ENCODE data around the gene RSPO3.
"Not testable (repeated sequence)": the region's sequence is repeated elsewhere in the genome, so short reads cannot be mapped to it uniquely, and the experiment has no call there.

Gene RSPO3

DNA sequence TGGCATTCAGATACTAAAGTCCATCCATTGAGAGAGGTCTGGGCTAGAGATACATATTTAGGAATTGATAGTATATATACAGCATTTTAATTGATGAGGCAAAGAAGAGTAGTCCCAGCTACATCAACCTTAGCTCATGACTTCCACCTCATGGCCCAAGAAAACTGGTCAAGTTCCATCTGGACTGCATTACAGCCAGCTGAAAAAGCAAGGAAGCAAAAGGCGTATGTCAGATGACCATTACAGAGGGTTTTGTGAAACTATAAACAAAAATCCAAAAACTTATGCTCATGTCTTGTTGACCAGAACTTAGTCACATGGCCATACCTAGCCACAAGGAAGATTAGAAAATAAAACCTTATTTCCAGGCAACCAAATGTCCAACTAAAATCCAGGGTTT is 101.4 kb downstream of the RSPO3 start:
- in situ Hi-C loops (cut with HindIII; ENCODE audit: low sequenced_read_pairs) = no loop called here
- no peak for DNase-seq (ENCODE audit: low read depth, low spot score)
- TF ChIP-seq, protein P1, sequence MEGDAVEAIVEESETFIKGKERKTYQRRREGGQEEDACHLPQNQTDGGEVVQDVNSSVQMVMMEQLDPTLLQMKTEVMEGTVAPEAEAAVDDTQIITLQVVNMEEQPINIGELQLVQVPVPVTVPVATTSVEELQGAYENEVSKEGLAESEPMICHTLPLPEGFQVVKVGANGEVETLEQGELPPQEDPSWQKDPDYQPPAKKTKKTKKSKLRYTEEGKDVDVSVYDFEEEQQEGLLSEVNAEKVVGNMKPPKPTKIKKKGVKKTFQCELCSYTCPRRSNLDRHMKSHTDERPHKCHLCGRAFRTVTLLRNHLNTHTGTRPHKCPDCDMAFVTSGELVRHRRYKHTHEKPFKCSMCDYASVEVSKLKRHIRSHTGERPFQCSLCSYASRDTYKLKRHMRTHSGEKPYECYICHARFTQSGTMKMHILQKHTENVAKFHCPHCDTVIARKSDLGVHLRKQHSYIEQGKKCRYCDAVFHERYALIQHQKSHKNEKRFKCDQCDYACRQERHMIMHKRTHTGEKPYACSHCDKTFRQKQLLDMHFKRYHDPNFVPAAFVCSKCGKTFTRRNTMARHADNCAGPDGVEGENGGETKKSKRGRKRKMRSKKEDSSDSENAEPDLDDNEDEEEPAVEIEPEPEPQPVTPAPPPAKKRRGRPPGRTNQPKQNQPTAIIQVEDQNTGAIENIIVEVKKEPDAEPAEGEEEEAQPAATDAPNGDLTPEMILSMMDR (IDR thresholded peaks at IDR 0.05; ENCODE audit: low read depth, low read length) = no peak
- no peak overlapping the region for H3K4me3 ChIP-seq (ENCODE audit: low read depth, low read length)

DNA sequence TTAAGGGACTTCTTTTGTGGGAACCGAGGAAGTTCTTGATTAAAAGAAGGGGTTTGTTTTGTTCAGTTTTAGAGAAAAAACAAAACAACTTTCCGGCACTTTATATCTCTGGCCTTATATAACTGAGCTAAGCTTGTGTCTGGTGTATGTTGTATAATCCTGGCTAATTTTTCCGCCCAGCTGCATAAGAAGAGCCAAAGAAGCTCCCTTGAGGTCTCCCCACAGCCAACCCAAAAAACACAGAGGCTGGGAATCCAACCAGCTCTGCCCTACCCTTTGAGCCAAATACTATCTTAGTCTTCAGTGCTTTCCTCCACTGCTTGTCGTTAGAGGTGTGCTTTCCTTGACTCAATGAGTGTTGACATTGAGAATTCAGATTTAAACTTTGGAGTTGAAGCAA is 102.7 kb downstream of the RSPO3 start:
- in situ Hi-C loops (cut with HindIII; ENCODE audit: low sequenced_read_pairs) = no loop called here
- TF ChIP-seq, protein P1 (IDR thresholded peaks at IDR 0.05; ENCODE audit: low read depth, low read length) = no peak
- no peak overlapping the region for H3K4me3 ChIP-seq (ENCODE audit: low read depth, low read length)
- DNase-seq (ENCODE audit: low read depth, low spot score) = no peak

DNA sequence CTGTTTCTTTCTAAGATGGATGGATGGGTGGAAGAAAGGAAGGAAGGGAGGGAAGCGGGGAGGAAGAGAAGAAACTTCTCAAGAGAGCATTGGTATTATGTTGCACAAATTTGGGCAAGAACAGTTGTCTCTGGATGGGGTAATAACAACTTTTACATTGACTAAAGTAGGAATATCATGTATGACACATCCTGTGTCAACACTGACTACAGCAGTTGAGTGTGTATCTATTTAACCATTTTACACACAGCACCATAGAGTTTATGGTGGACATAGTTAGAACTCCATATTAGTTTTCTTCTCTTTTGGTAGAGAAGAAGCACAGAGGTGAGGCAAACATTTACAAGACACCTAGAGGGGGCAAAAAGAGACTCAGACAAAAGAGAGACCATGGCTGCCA is 103.9 kb downstream of the RSPO3 start:
- no peak overlapping the region for H3K4me3 ChIP-seq (ENCODE audit: low read depth, low read length)
- in situ Hi-C loops (cut with HindIII; ENCODE audit: low sequenced_read_pairs) = no loop called here
- TF ChIP-seq, protein P1 (IDR thresholded peaks at IDR 0.05; ENCODE audit: low read depth, low read length) = no peak
- DNase-seq (ENCODE audit: low read depth, low spot score) = no peak

DNA sequence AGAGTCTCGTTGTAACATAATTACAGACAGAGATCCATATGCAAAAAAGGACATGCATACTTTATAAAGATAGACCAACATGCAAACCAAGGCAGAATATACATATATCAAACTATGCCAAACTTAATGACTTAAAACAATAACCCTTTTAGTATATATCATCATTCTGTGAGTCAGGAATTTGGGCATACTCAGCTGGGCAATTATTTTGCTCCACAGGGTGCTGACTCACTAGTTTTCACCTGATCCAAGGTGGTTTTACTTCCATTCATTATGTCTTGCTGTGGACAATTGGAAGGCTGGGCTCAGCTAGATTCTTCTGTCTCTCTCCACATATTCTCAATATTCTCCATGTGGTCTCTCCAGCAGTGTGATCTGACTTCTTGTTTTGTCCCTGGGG is 107.0 kb downstream of the RSPO3 start:
- in situ Hi-C loops (cut with HindIII; ENCODE audit: low sequenced_read_pairs) = no loop called here
- no peak overlapping the region for H3K4me3 ChIP-seq (ENCODE audit: low read depth, low read length)
- TF ChIP-seq, protein P1 (IDR thresholded peaks at IDR 0.05; ENCODE audit: low read depth, low read length) = no peak
- DNase-seq (ENCODE audit: low read depth, low spot score) = no peak

DNA sequence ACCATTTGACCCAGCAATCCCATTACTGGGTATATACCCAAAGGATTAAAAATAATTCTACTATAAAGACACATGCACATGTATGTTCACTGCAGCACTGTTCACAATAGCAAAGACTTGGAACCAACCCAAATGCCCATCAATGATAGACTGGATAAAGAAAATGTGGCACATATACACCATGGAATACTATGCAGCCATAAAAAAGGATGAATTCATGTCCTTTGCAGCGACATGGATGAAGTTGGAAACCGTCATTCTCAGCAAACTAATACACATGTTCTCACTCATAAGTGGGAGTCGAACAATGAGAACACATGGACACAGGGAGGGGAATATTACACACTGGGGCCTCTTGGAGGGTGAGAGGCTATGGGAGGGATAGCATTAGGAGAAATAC is 115.3 kb downstream of the RSPO3 start:
- in situ Hi-C loops (cut with HindIII; ENCODE audit: low sequenced_read_pairs); H3K4me3 ChIP-seq (ENCODE audit: low read depth, low read length); DNase-seq (ENCODE audit: low read depth, low spot score): not testable (repeated sequence)

DNA sequence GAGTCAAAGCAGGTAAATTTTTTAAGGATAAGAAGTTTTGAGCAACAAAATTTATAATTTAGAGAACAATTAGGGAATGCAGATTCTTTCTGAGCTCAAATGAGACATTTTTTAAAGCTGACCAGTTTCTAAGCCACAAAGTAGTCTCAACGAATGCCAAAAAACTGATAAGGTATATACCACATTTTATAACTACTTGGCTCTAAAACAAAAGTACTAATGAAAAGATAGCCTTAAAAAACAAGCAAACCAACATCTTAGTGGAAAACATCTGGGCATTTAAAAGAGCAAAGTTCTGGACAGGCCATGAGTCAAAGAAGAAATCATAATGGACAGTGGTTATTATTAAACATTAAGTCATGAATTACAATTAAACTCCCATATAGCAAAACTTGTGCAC is 125.0 kb downstream of the RSPO3 start:
- DNase-seq (ENCODE audit: low read depth, low spot score) = peak; percentile 4
- TF ChIP-seq, protein P1 (IDR thresholded peaks at IDR 0.05; ENCODE audit: low read depth, low read length) = no peak
- H3K4me3 ChIP-seq (ENCODE audit: low read depth, low read length) = no peak overlapping the region
- in situ Hi-C loops (cut with HindIII; ENCODE audit: low sequenced_read_pairs) = no loop called here
